Activated gamma-delta T cell (primary cell): ENCODE results near the gene LRP2BP.
"Not testable (repeated sequence)": the region's sequence is repeated elsewhere in the genome, so short reads cannot be mapped to it uniquely, and the experiment has no call there.

ENCODE experiments used
- DNase-seq: peaks from one replicate; lab custom pipeline; 2025; lab: John Stamatoyannopoulos, UW

The LRP2BP gene

DNA sequence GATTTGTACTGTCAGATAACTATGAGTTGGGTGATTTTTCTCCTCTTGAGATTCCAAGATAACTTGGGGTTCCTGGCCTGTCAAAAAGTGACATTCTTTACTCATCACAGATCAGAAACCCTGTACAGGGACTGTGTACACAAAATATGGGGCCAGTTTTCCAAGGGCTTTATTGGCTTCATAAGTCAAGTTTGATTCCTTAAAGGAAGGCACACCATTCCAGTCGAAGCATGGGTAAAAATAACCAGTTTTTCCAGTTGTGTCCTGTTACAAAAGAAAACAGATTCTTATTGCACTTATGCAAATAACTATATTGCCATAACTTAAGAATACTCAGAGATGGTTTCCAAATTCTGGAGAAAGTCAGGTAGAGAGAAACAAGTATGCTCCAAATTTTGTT is 70.0 kb downstream of the LRP2BP start:
- not testable (repeated sequence) for DNase-seq

DNA sequence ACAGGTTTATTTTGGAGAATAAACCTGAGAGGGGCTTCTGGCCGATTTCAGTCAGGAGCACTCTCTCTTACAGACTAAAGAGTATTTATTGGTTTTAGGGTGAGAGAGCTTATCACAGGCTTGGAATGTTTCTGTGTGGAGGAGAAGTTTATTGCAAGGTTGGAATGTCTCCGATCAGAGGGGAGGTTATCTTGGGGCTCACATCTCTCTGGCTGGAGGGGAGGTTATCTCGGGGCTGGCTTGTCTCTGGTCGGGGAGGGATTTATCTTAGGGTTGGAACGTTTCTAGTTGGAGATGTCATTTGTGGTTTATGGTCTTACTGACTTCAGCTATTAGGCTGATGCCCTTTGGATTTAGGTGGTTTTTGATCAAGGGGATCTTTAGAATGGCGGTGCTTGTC is 71.4 kb downstream of the LRP2BP start:
- DNase-seq = not testable (repeated sequence)

DNA sequence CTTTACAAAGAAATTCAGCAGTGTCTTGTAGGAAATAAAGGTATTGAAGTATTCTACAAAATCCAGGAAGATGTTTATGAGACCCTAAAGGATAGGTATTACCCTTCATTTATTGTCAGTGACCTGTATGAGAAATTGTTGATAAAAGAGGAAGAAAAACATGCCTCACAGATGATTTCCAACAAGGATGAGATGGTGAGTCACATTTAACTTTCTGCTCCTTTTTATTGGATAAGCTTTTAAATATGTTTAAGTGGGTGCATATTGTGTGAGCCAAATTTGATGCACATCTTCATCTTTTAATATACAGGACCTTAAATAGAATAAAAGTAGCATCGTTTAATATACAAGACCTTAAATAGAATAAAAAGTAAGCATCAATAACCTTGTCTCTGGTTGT is 72.1 kb downstream of the LRP2BP start:
- DNase-seq = no peak

DNA sequence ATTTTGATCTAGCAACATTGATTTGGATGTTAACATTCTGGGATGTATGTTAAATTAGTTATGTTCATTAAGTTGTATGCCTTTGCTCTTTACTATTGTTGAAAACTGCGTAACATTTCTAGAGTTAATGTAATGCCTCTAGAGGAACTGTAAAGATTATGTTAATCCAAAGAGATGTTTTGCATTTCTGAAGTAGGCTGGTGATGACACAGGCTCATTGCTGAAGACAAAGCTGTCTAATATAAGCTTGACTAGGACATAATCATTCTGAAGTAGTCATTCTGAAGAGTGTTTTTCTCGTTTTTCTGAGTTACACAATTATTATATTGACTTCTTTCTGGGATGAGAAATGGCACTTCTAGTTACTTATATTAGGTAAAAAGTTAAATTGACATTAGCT is 72.9 kb downstream of the LRP2BP start:
- no peak for DNase-seq

DNA sequence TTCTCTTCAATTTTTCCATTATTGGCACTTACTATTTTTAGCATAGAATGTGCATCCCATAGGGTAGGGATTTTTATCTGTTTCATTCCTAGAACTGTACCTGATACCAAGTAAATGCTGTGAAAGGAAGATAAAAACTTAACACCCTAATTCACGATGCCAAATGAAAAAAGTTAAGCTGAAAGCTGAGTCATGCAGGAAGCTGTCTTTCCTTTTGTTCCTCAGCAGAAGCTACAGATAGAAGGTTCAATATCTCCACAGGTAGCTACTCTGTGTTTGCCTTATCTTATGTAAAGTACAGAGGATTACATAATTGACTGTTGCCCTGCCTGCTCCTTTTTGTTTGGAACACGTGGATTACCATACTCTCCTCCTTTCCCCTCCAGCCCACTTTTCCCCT is 77.0 kb downstream of the LRP2BP start:
- DNase-seq = no peak

DNA sequence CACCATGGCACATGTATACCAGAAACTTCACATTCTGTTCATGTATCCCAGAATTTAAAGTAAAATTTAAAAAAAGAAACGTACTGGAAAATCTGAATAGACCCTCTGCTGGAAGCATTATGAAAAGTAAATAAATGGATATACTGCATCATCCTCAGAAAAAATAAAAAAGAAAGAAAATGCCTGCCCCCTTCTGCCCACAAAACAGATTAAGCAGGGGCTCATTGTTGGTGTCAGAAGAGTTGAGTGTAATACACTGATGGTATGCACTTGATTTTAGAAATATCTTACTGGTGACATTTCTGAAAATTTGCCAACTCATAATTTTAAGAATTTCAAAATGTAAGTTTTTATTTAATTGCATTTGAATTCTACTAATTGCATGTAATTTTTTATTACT is 77.8 kb downstream of the LRP2BP start:
- DNase-seq = no peak

DNA sequence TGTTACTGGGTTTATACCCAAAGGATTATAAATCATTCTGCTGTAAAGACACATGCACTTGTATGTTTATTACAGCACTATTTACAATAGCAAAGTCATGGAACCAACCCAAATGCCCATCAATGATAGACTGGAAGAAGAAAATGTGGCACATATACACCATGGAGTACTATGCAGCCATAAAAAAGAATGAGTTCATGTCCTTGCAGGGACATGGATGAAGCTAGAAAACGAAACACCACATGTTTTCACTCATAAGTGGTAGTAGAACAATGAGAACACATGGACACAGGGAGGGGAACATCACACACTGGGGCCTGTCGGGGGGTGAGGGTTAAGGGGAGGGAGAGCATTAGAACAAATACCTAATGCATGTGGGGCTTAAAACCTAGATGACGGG is 78.3 kb downstream of the LRP2BP start:
- not testable (repeated sequence) for DNase-seq
